Measurements from ENCODE around the gene IFFO2. TPM values are rescaled to one million over a fixed set of nuclear protein-coding genes. Genes with fewer than 3 reads are reported as not detected.

IFFO2 gene
- total and polyA plus RNA-seq, 2 of the 8 experiments (the other 6 are each of a cell fraction or from before 2014, with no cell fraction given), result 6.6 to 10.4 TPM

- H3K36me3 ChIP-seq (ENCODE audit: control insufficient read depth in 2 of 4, insufficient read depth in 4 of 4, low read length in 3 of 4), result no peaks in the 10 kb centered on the region
- H3K4me1 ChIP-seq (replicated peaks in 1 of 4; ENCODE audit: control insufficient read depth in 3 of 4, insufficient read depth in 4 of 4, low read length in 3 of 4), result peaks cover 0 to 11% (median 6%) of the 10 kb centered on the region in 4 experiments; a peak in 4 of 7 replicates
- H3K79me2 ChIP-seq (ENCODE audit: control insufficient read depth in 1 of 2, insufficient read depth in 2 of 2, low read length in 2 of 2), result no peaks in the 10 kb centered on the region
- peaks cover 0 to 2% of the 10 kb centered on the region in 2 experiments for H4K20me1 ChIP-seq (replicated peaks in 1 of 2; ENCODE audit: control insufficient read depth in 1 of 2, insufficient read depth in 2 of 2, low read length in 2 of 2)
- no peaks in the 10 kb centered on the region for H3K9me3 ChIP-seq (ENCODE audit: insufficient read depth in 2 of 2, low read depth in 1 of 2, low read length in 1 of 2)
- WGBS, 2 experiments (ENCODE audit: extremely low coverage in 1 of 2, insufficient coverage in 1 of 2, insufficient read length in 1 of 2, insufficient replicate concordance in 2 of 2, low coverage in 1 of 2, low lambda C conversion rate in 2 of 2, missing lambda C conversion rate in 1 of 2), result 67% methylated on average over 7 of the region's 7 CpGs; no CpG with 5 or more reads in 1 of the 2 experiments
- no peak overlapping the region for H2BK12ac ChIP-seq (ENCODE audit: low read depth, low read length)
- no peak for FAIRE-seq
- no peak overlapping the region for H3K9ac ChIP-seq (replicated peaks in 1 of 4; ENCODE audit: extremely low read depth in 1 of 4, low read depth in 3 of 4, low read length in 3 of 4)
- H3K4ac ChIP-seq (replicated peaks; ENCODE audit: insufficient read length, low read depth, low read length), result no peak overlapping the region
- no peak overlapping the region for H3K56ac ChIP-seq (replicated peaks; ENCODE audit: insufficient read length, low read depth, low read length)
- H3K4me2 ChIP-seq (ENCODE audit: insufficient read depth in 1 of 2, low read depth in 2 of 2, low read length in 2 of 2), result no peak overlapping the region
- no peak overlapping the region for H3K27ac ChIP-seq (ENCODE audit: low read depth, low read length)
- no peak for DNase-seq (ENCODE audit: low read depth in 1 of 2, low spot score in 2 of 2)
- no peak overlapping the region for H3K18ac ChIP-seq (ENCODE audit: extremely low read depth, low read length)
- no peak overlapping the region for H3K23ac ChIP-seq (ENCODE audit: insufficient read length)
- no peak overlapping the region for H2AK5ac ChIP-seq (ENCODE audit: low read depth, low read length)
- no peak overlapping the region for H2BK5ac ChIP-seq (ENCODE audit: low read depth, low read length)
- H3K23me2 ChIP-seq (ENCODE audit: low read depth, low read length), result no peaks in the 10 kb centered on the region
- POLR2A ChIA-PET (ENCODE audit: partially characterized antibody), result interaction anchor here (1.1 kb wide), 1 partner anchor 9 kb away, joined by 3 read pairs; no protein-coding TSS in a partner anchor
- H3K4me3 ChIP-seq (ENCODE audit: extremely low read depth in 1 of 4, insufficient read depth in 2 of 4, low read depth in 3 of 4, low read length in 4 of 4), result no peak overlapping the region
- no peak overlapping the region for H2BK120ac ChIP-seq (replicated peaks; ENCODE audit: low read depth, low read length)
- H4K8ac ChIP-seq (ENCODE audit: extremely low read depth, insufficient read depth, low read length), result peak overlapping the region; percentile 29; the same call in 1 of the 2 replicates
- no peak overlapping the region for H4K5ac ChIP-seq (ENCODE audit: insufficient read length, low read depth, low read length)
- no peak overlapping the region for H2AFZ ChIP-seq (ENCODE audit: low read length)
- H3K14ac ChIP-seq (ENCODE audit: insufficient read length), result no peak overlapping the region
- H4K91ac ChIP-seq (replicated peaks; ENCODE audit: insufficient read length, low read length), result peak overlapping the region; percentile 22
- peaks cover 7% of the 10 kb centered on the region for H3K79me1 ChIP-seq (ENCODE audit: low read depth, low read length)
- H2BK20ac ChIP-seq (ENCODE audit: low read length), result no peak overlapping the region
- no peaks in the 10 kb centered on the region for H3K27me3 ChIP-seq (replicated peaks in 1 of 4; ENCODE audit: control insufficient read depth in 3 of 4, extremely low read depth in 1 of 4, insufficient read depth in 3 of 4, low read length in 3 of 4)
- CTCF ChIA-PET (ENCODE audit: partially characterized antibody), result interaction anchor here (1.1 to 10.0 kb wide), 4 partner anchors 11 to 40 kb away, joined by 3 to 109 read pairs (median 22); no protein-coding TSS in a partner anchor
- H2BK15ac ChIP-seq (ENCODE audit: low read length), result no peak overlapping the region
- TF ChIP-seq EGR1 (IDR thresholded peaks at IDR 0.05; ENCODE audit: borderline replicate concordance, low read depth, low read length), result no peak
- no peak for TF ChIP-seq POU5F1 (IDR thresholded peaks at IDR 0.05; ENCODE audit: low read depth, low read length)
- no peak for TF ChIP-seq CHD2 (IDR thresholded peaks at IDR 0.05; ENCODE audit: low read length)
- TF ChIP-seq, protein P1, sequence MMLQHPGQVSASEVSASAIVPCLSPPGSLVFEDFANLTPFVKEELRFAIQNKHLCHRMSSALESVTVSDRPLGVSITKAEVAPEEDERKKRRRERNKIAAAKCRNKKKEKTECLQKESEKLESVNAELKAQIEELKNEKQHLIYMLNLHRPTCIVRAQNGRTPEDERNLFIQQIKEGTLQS (IDR thresholded peaks at IDR 0.05; ENCODE audit: insufficient read depth, low read depth, low read length), result no peak
- no peak for TF ChIP-seq EZH2 (IDR thresholded peaks at IDR 0.05; ENCODE audit: low read depth, low read length, severe bottlenecking)
- no peak for TF ChIP-seq ASH2L (IDR thresholded peaks at IDR 0.05; ENCODE audit: low read length)
- TF ChIP-seq POLR2AphosphoS5 (IDR thresholded peaks at IDR 0.05; ENCODE audit: low read depth, low read length), result no peak
- no peak for TF ChIP-seq GABPA (IDR thresholded peaks at IDR 0.05; ENCODE audit: borderline replicate concordance, insufficient read depth, low read length)
- no peak for TF ChIP-seq SIX5 (IDR thresholded peaks at IDR 0.05; ENCODE audit: low read depth, low read length)
- no peak for TF ChIP-seq CHD1 (IDR thresholded peaks at IDR 0.05; ENCODE audit: low read depth, low read length)
- TF ChIP-seq RAD21 (IDR thresholded peaks at IDR 0.05 in 1 of 2, conservative IDR thresholded peaks at IDR 0.05 in 1 of 2; ENCODE audit: low read depth in 2 of 2, low read length in 2 of 2), result no peak
- no peak for TF ChIP-seq CREB1 (IDR thresholded peaks at IDR 0.05)
- TF ChIP-seq CTBP2 (IDR thresholded peaks at IDR 0.05; ENCODE audit: borderline replicate concordance, insufficient read depth, insufficient read length, low read length), result no peak
These were observed 23.6 kb downstream of the IFFO2 start for GRCh38 chr1:18932879-18933278.
